WERI-Rb-1 (cell line): Measurements from ENCODE around the gene CLCN2.

Experiments used
- DNase-seq: peaks from one replicate; pipeline ENCODE4 v3.0.0-alpha.2; 2020
- H3K27ac ChIP-seq: fragments of 250-450 bp; sonication (Bioruptor Pico); 2 replicates; pipeline ENCODE4 v1.5.1; 2020; ENCODE audit warnings: mild to moderate bottlenecking, moderate library complexity
- H3K27me3 ChIP-seq: fragments of 250-450 bp; sonication (Bioruptor Pico); 2 replicates; pipeline ENCODE4 v1.5.1; 2021; ENCODE audit warnings: mild to moderate bottlenecking, low read depth, moderate library complexity; ENCODE audit not compliant: insufficient read depth, severe bottlenecking
- H3K36me3 ChIP-seq: fragments of 250-450 bp; sonication (Bioruptor Pico); 2 replicates; pipeline ENCODE4 v1.5.1; 2020; ENCODE audit warnings: mild to moderate bottlenecking, moderate library complexity
- H3K4me3 ChIP-seq: 2 replicates; pipeline ENCODE4 v1.5.1; 2011; ENCODE audit warnings: low read depth, mild to moderate bottlenecking, control low read depth, low read length
- H3K9me3 ChIP-seq: fragments of 250-450 bp; sonication (Bioruptor Pico); 2 replicates; pipeline ENCODE4 v1.5.1; 2021; ENCODE audit warnings: mild to moderate bottlenecking, moderate library complexity; ENCODE audit not compliant: severe bottlenecking
- CTCF ChIP-seq: IDR thresholded peaks from 2 replicates; pipeline ENCODE4 v1.5.1; 2011; ENCODE audit warnings: low read depth, mild to moderate bottlenecking, control low read depth, inconsistent platforms, low read length

The CLCN2 gene

DNA sequence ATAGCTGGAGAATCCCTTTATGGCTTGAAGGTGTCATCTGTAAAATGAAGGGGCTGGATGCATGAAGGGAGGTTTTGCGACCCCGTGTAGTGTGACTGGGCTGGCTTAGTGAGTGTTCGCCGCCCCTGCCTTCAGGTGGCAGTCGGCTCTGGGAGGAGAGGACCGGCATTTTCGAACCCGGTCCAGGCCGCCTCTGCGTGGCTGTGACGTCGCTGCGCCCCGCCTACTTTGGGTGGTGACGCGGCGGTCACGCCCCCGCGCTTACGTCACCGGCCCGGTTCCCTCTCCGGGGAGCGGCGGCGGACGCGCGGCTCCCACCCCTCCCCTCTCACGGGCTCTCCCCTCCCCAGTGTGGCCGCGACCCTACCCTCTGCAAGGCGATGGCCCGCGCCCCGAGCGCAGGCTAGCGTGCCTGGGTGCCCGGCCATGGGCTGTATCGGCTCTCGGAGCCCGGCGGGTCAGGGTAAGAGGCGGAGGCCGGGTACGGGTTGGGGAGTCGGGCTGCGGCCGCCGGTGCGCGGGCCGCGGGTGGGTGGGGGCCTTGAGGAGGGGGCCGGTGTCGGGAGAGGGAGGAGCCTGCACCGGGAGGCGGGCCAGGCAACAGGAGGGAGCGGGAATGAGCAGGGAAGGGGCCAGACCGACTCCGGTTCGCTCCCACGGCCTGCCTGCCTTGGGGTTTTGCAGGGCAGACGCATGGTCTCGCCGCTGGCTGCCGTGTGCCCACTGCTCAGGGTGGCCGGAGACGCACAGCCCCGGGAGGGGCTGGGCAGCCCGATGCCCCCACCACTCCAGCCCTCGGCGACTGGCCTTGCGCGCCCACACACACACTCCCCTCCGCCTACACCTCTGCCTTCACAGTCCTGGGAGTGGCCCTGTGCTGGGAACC lies 25.5 kb downstream of the CLCN2 start:
- H3K27ac ChIP-seq, result peak overlapping the region; percentile 93
- no peaks in the 10 kb centered on the region for H3K27me3 ChIP-seq
- H3K4me3 ChIP-seq, result peak overlapping the region; percentile 62
- DNase-seq, result peak; percentile 91
- no peak for TF ChIP-seq CTCF
- H3K36me3 ChIP-seq, result peaks cover 48% of the 10 kb centered on the region
- H3K9me3 ChIP-seq, result no peaks in the 10 kb centered on the region

DNA sequence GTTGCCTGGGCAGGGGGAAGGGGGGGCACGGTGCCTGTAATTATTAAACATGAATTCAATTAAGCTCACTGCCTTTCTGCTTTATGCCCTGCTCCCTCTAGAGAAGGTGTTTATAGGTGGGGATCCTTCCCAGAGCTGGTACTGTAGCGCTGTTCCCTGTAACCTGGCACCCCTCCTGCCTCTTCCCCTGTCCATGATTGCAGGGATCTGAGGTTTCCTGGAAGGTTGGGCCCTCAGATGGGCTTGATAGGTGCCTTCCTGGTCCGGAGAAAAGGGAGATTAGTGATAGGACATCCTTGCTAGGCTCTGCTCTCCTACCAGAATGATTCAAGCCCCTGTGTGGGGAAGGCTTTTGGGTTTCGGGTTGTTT lies 26.1 kb downstream of the CLCN2 start:
- no peaks in the 10 kb centered on the region for H3K27me3 ChIP-seq
- no peaks in the 10 kb centered on the region for H3K9me3 ChIP-seq
- H3K27ac ChIP-seq, result peak overlapping the region; percentile 93
- no peak for DNase-seq
- H3K36me3 ChIP-seq, result peaks cover 54% of the 10 kb centered on the region
- TF ChIP-seq CTCF, result no peak
- H3K4me3 ChIP-seq, result peak overlapping the region; percentile 62; the same call in 1 of the 2 replicates

GRCh38 chr3:184334470-184335158 lies 26.8 kb downstream of the CLCN2 start:
- Histone ChIP-seq H3K4me3 (no peak overlapping the region), H3K27me3 (no peaks in the 10 kb centered on the region), H3K27ac (peak overlapping the region; percentile 93), H3K36me3 (peaks cover 60% of the 10 kb centered on the region), H3K9me3 (no peaks in the 10 kb centered on the region)
- TF ChIP-seq CTCF, result no peak
- no peak for DNase-seq

- TF ChIP-seq CTCF, result no peak
- Histone ChIP-seq H3K9me3 (no peaks in the 10 kb centered on the region), H3K36me3 (peaks cover 70% of the 10 kb centered on the region), H3K27me3 (no peaks in the 10 kb centered on the region), H3K27ac (no peak overlapping the region), H3K4me3 (no peak overlapping the region)
- DNase-seq, result no peak
Measured at GRCh38 chr3:184333700-184334099, 27.7 kb downstream of the CLCN2 start.

GRCh38 chr3:184333190-184333589 lies 28.2 kb downstream of the CLCN2 start:
- H3K9me3 ChIP-seq, result no peaks in the 10 kb centered on the region
- H3K27me3 ChIP-seq, result no peaks in the 10 kb centered on the region
- no peak for DNase-seq
- no peak overlapping the region for H3K27ac ChIP-seq
- H3K4me3 ChIP-seq, result no peak overlapping the region
- peaks cover 74% of the 10 kb centered on the region for H3K36me3 ChIP-seq
- TF ChIP-seq CTCF, result no peak
